C4-2B (cell line): ENCODE results near the gene PRDX4.

Source experiments
- ZFX ChIP-seq: fragments of 450-650 bp; IDR thresholded peaks from 2 replicates; pipeline ENCODE4 v1.6.1; 2017
- TF ChIP-seq, protein P1 (sequence below): fragments of 450-650 bp; conservative IDR thresholded peaks from 2 replicates; pipeline ENCODE4 v1.5.1; 2017; ENCODE audit warnings: mild to moderate bottlenecking

- TF ChIP-seq, protein P1, sequence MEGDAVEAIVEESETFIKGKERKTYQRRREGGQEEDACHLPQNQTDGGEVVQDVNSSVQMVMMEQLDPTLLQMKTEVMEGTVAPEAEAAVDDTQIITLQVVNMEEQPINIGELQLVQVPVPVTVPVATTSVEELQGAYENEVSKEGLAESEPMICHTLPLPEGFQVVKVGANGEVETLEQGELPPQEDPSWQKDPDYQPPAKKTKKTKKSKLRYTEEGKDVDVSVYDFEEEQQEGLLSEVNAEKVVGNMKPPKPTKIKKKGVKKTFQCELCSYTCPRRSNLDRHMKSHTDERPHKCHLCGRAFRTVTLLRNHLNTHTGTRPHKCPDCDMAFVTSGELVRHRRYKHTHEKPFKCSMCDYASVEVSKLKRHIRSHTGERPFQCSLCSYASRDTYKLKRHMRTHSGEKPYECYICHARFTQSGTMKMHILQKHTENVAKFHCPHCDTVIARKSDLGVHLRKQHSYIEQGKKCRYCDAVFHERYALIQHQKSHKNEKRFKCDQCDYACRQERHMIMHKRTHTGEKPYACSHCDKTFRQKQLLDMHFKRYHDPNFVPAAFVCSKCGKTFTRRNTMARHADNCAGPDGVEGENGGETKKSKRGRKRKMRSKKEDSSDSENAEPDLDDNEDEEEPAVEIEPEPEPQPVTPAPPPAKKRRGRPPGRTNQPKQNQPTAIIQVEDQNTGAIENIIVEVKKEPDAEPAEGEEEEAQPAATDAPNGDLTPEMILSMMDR: no peak
- TF ChIP-seq ZFX: no peak
Observed at GRCh38 chrX:23656684-23657083, 10.6 kb upstream of the PRDX4 start.
